22Rv1 (cell line): ENCODE data around the gene CLIC3.

Experiments
- ZFX ChIP-seq: fragments of 450-650 bp; IDR thresholded peaks from 2 replicates; pipeline ENCODE4 v1.6.1; 2017; ENCODE audit warnings: antibody characterized with exemption, borderline replicate concordance
- TF ChIP-seq, protein P1 (sequence below): fragments of 450-650 bp; IDR thresholded peaks from 2 replicates; pipeline ENCODE4 v1.5.1; 2017; ENCODE audit warnings: mild to moderate bottlenecking

DNA sequence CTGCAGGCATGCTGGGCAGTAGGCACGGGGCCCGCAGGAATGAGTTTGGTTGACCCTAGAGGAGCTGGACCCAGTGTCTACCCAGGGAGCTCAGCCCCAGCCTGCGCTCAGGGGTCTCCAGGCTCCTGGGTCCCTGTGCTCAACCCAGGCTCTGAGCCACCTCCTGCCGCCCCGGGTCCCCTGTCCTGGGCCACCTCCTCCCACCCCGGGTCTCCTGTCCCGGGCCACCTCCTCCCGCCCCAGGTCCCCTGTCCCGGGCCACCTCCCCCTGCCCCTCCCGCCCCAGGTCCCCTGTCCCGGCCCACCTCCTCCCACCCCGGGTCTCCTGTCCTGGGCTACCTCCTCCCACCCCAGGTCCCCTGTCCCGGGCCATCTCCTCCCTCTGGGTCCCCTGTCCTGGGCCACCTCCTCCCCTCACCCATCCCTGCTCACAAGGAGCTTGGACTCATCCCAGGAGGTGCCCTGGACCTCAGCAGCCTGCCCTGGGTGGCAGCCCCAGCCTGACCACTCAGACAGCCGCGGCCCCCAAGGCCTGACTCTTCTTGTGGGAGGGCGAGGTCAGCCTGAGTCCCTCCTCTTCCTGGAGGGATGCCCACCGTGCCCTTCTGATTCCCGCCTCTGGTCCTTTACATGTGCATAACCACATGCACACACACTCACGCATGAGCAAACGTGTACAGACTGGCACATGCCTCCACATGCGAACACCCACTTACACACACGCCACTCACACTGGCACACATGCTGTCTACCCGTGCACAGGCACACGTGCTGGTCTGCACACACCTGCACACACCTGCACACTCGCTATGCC is 41.9 kb downstream of the CLIC3 start:
- TF ChIP-seq, protein P1, sequence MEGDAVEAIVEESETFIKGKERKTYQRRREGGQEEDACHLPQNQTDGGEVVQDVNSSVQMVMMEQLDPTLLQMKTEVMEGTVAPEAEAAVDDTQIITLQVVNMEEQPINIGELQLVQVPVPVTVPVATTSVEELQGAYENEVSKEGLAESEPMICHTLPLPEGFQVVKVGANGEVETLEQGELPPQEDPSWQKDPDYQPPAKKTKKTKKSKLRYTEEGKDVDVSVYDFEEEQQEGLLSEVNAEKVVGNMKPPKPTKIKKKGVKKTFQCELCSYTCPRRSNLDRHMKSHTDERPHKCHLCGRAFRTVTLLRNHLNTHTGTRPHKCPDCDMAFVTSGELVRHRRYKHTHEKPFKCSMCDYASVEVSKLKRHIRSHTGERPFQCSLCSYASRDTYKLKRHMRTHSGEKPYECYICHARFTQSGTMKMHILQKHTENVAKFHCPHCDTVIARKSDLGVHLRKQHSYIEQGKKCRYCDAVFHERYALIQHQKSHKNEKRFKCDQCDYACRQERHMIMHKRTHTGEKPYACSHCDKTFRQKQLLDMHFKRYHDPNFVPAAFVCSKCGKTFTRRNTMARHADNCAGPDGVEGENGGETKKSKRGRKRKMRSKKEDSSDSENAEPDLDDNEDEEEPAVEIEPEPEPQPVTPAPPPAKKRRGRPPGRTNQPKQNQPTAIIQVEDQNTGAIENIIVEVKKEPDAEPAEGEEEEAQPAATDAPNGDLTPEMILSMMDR: no peak
- TF ChIP-seq ZFX: no peak
